Thoracic aorta (tissue), 2 donors: ENCODE measurements around the gene DOK4. TPM values are rescaled to one million over a fixed set of nuclear protein-coding genes. Genes with fewer than 3 reads are reported as not detected.

Source experiments
- ATAC-seq: fragments of 150-250 bp; one replicate; pipeline ENCODE4 v1.8.0; 2017; ENCODE audit warnings: low read depth; ENCODE audit not compliant: insufficient number of reproducible peaks, low FRiP score
- DNase-seq: peaks from one replicate; pipeline ENCODE4 v3.0.0-alpha.2; 2020; ENCODE audit warnings: low spot score
- H3K27ac ChIP-seq, 2 donors: fragments of 200-600 bp; sonication (generic); 1 replicate in 1 of 2; 2 replicates in 1 of 2; pipeline ENCODE4 v1.5.1; 2016; ENCODE audit warnings: mild to moderate bottlenecking in 2 of 2, moderate library complexity in 2 of 2
- H3K27me3 ChIP-seq: fragments of 200-600 bp; sonication (generic); replicated peaks from 2 replicates; pipeline ENCODE4 v1.6.0; 2016; ENCODE audit warnings: mild to moderate bottlenecking; ENCODE audit not compliant: insufficient read depth
- H3K36me3 ChIP-seq: fragments of 200-600 bp; sonication (generic); one replicate; pipeline ENCODE4 v1.5.1; 2016
- H3K4me1 ChIP-seq, 2 donors: fragments of 200-600 bp; sonication (generic); 1 replicate in 1 of 2; 2 replicates in 1 of 2; pipeline versions ENCODE4 v1.5.1 to v1.6.0; 2016; ENCODE audit warnings: low read depth in 2 of 2, mild to moderate bottlenecking in 1 of 2; ENCODE audit not compliant: control insufficient read depth in 1 of 2
- H3K4me3 ChIP-seq: fragments of 200-600 bp; sonication (generic); 2 replicates; pipeline ENCODE4 v1.5.1; 2016; ENCODE audit warnings: mild to moderate bottlenecking
- H3K9me3 ChIP-seq: fragments of 200-600 bp; sonication (generic); 2 replicates; pipeline ENCODE4 v1.5.1; 2016
- CTCF ChIP-seq: fragments of 200-600 bp; sonication (generic); IDR thresholded peaks from one replicate; pipeline ENCODE4 v1.5.1; 2019; ENCODE audit warnings: antibody characterized with exemption
- total RNA-seq, 2 donors: library from RNA; depleted of rRNA; stranded (reverse); fragments of >200 nt; gene quantifications; one replicate each; pipeline versions ENCODE4 v1.1.0 to v1.2.3, GENCODE V29; 2016

Gene DOK4
- total RNA-seq: 10 to 100 TPM; 43.2 to 70.1 TPM

GRCh38 chr16:57485916-57486857, at the start of gene DOK4:
Gene DOK4, minus strand, starts transcription at chr16:57486493. Its CDS starts 6,986 bp downstream, at chr16:57479507.
- Histone ChIP-seq H3K36me3 (no peaks in the 10 kb centered on the region), H3K4me1 (peaks cover 8 to 36% of the 10 kb centered on the region in 2 donors), H3K4me3 (peak within 1 kb of the TSS; percentile 90), H3K27me3 (no peaks in the 10 kb centered on the region), H3K27ac (peak within 1 kb of the TSS; percentile 86 to 92), H3K9me3 (no peaks in the 10 kb centered on the region)
- ATAC-seq (peak; percentile 57), DNase-seq (no peak)
- TF ChIP-seq CTCF: no peak

GRCh38 chr16:57535680-57536305, 49.5 kb upstream of the DOK4 start:
- ATAC-seq: peak; percentile 83
- Histone ChIP-seq H3K4me1 (peaks cover 26 to 44% of the 10 kb centered on the region in 2 donors), H3K36me3 (no peaks in the 10 kb centered on the region), H3K9me3 (no peaks in the 10 kb centered on the region), H3K4me3 (peak overlapping the region; percentile 99), H3K27me3 (no peaks in the 10 kb centered on the region), H3K27ac (peak overlapping the region; percentile 91 to 93)
- DNase-seq: peak; percentile 74
- no peak for TF ChIP-seq CTCF

- no peak for DNase-seq
- H3K27ac ChIP-seq: peak overlapping the region; percentile 63 to 70
- no peak for TF ChIP-seq CTCF
These were observed 48.8 kb upstream of the DOK4 start for GRCh38 chr16:57534881-57535658.

GRCh38 chr16:57534337-57534880, 48.1 kb upstream of the DOK4 start:
- Histone ChIP-seq H3K27ac (peak overlapping the region; percentile 17 to 40), H3K27me3 (no peaks in the 10 kb centered on the region), H3K4me3 (no peak overlapping the region), H3K9me3 (no peaks in the 10 kb centered on the region), H3K4me1 (peaks cover 26 to 58% of the 10 kb centered on the region in 2 donors), H3K36me3 (no peaks in the 10 kb centered on the region)
- TF ChIP-seq CTCF: no peak
- DNase-seq (no peak), ATAC-seq (no peak)

More at GRCh38 chr16:57534881-57535658, 48.8 kb upstream of the DOK4 start:
- H3K27me3 ChIP-seq: no peaks in the 10 kb centered on the region
- ATAC-seq: no peak
- peaks cover 26 to 51% of the 10 kb centered on the region in 2 donors for H3K4me1 ChIP-seq
- no peaks in the 10 kb centered on the region for H3K36me3 ChIP-seq
- H3K9me3 ChIP-seq: no peaks in the 10 kb centered on the region
- H3K4me3 ChIP-seq: peak overlapping the region; percentile 99
